ENCODE data around the gene SP3. TPM values are rescaled to one million over a fixed set of nuclear protein-coding genes. Genes with fewer than 3 reads are reported as not detected.

SP3 gene
- total RNA-seq, 6 experiments from 2014 or later = 28.4 to 36.5 (median 32.4) TPM

DNA sequence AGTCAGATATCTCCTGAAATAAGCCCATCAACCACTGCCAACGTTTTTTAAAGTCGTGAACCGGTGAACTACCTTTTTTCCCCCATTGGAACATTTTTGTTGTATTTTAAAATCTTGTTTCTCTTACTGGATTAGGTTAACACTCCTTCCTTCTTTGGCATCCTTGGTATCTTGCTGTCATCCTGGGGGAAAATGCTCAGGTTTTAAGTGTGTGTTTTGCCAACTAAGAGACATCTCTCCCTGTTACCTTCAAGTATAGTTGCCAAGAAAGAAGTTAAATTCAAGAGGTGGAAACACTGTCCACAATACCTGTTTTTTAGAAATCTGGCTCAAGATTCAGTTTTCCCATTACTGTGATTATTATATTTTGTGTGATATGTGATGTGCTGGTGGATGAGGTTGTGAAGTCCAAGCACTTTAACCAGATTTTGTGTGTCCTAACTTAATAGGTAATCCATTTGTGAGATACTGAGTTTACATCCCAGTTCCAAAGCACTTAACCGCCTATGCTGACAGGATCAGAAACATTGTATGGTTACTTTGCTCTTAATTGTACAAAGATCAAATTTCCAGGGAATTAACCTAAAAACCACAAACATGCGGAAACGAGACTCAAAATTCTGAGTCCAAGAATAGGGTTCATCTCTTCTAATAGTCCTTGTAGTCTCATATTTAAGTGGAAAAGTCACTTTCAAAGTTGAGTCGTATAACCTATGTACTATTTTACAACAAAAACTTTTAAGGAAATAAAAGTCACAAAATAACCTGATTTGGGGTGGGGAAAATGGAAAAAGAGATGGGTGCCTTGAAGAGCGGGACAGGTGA is 1.3 kb upstream of the SP3 start:
- no peak for DNase-seq
- TF ChIP-seq, protein P1, sequence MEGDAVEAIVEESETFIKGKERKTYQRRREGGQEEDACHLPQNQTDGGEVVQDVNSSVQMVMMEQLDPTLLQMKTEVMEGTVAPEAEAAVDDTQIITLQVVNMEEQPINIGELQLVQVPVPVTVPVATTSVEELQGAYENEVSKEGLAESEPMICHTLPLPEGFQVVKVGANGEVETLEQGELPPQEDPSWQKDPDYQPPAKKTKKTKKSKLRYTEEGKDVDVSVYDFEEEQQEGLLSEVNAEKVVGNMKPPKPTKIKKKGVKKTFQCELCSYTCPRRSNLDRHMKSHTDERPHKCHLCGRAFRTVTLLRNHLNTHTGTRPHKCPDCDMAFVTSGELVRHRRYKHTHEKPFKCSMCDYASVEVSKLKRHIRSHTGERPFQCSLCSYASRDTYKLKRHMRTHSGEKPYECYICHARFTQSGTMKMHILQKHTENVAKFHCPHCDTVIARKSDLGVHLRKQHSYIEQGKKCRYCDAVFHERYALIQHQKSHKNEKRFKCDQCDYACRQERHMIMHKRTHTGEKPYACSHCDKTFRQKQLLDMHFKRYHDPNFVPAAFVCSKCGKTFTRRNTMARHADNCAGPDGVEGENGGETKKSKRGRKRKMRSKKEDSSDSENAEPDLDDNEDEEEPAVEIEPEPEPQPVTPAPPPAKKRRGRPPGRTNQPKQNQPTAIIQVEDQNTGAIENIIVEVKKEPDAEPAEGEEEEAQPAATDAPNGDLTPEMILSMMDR (IDR thresholded peaks at IDR 0.05) = no peak
- TF ChIP-seq POLR2A (IDR thresholded peaks at IDR 0.05) = no peak
- Histone ChIP-seq H3K27ac (peak overlapping the region; percentile 98 to 100 (median 100)), H3K27me3 (no peaks in the 10 kb centered on the region), H3K36me3 (no peaks in the 10 kb centered on the region), H3K4me1 (peaks cover 0 to 18% (median 0%) of the 10 kb centered on the region in 4 donors), H3K9me3 (no peaks in the 10 kb centered on the region), H3K4me3 (peak overlapping the region; percentile 80 to 86 (median 80))
- ATAC-seq = peak in 2 of 4 donors; percentile 7 to 24
- intact Hi-C loops (cut with DNase I) = no loop called here
- WGBS (ENCODE audit: insufficient coverage, low coverage, low lambda C conversion rate, missing lambda C conversion rate) = 24% methylated on average over 8 of the region's 8 CpGs

DNA sequence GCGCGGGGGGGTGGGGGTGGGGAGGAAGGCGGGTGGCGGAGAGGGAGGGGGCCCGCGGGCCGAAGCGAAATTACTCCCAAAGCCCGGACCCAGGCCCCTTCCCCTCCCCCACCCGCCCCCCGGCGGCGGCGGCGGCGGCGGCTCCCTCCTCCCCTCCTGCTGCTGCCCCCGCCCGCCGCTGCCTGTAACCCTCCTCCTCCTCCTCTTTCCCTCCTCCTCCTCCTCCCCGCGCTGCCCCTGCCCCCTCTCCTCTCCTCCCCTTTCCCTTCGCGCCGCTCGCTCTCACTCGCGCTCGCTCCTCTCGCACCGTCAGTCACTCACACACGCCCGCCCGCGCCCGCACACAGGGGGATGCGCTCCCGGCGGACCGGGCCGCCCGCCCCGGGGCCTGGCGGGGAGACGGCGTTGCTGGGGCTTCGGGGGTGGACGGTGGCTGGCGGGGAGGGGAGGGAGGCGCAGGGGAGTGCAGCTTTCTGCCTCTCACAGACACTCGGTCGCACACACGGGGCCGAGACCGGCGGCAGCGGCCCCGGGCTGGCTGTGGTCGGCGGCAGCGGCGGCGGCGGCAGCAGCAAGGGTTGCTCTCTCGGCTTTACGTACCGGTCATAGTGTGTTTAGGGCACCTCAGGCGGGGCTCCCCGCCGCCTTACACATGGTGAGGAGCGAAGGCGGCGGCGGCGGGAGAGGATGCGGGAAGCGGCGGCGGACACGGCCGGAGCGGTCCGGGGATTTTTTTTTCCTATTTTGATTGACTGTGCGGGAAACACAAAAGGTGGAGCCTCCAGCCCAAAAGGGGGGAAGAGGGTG is 405 bp downstream of the SP3 start:
- intact Hi-C loops (cut with DNase I) = no loop called here
- ATAC-seq = peak; percentile 60 to 79 (median 71)
- Histone ChIP-seq H3K9me3 (no peaks in the 10 kb centered on the region), H3K4me1 (peaks cover 0 to 29% (median 0%) of the 10 kb centered on the region in 4 donors), H3K27ac (peak overlapping the region; percentile 98 to 100 (median 100)), H3K36me3 (no peaks in the 10 kb centered on the region), H3K27me3 (no peaks in the 10 kb centered on the region), H3K4me3 (peak overlapping the region; percentile 80 to 86 (median 80))
- WGBS (ENCODE audit: insufficient coverage, low coverage, low lambda C conversion rate, missing lambda C conversion rate) = 0% methylated on average over 16 of the region's 84 CpGs
- DNase-seq = peak; percentile 92 to 95 (median 93)
- peak; percentile 61 for TF ChIP-seq POLR2A (IDR thresholded peaks at IDR 0.05)
- TF ChIP-seq, protein P1 (IDR thresholded peaks at IDR 0.05) = no peak

DNA sequence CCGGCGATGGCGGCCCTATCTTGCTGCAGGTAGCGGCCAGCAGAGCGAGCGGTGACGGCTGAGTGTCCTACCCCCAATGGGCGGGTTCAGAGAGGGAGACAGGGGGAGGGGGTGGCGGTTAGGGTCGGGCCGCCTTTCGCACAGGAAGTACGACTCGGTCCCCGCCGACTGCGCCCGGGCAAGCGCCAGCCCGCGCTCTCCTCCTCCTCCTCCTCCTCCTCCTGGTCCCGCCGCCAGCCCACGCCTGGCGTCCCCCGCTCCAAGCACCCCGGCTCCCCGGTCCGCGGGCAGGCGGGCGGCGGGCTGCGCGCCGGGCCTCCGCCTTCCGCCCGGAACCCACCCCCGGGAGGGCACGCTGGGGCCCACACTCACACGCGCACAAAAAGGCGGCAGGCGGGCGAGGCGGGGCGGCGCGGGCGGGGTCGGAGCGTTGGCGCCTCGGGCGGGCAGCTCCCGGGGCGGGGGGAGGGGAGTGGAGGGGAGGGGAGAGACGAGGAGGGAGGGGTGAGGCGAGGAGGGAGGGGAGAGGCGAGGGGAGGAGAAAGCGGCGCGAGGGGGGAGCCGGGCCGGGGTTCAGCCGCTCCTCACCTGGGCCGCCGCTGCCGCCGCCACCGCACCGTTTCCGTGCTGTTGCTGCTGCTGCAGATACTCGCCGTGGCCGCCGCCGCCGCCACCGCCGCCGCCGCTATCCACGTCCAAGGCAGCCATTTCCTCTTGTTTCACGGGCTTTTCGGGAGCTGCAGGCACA is 1.2 kb downstream of the SP3 start:
- peaks cover 0 to 33% (median 0%) of the 10 kb centered on the region in 4 donors for H3K4me1 ChIP-seq
- peak; percentile 96 to 97 (median 96) for DNase-seq
- peak; percentile 93 for TF ChIP-seq POLR2A (IDR thresholded peaks at IDR 0.05)
- TF ChIP-seq, protein P1 (IDR thresholded peaks at IDR 0.05) = no peak
- no peaks in the 10 kb centered on the region for H3K27me3 ChIP-seq
- ATAC-seq = peak; percentile 55 to 73 (median 68)
- H3K27ac ChIP-seq = peak overlapping the region; percentile 98 to 100 (median 100)
- under 1% methylated on average over 37 of the region's 87 CpGs for WGBS (ENCODE audit: insufficient coverage, low coverage, low lambda C conversion rate, missing lambda C conversion rate)
- H3K36me3 ChIP-seq = no peaks in the 10 kb centered on the region
- intact Hi-C loops (cut with DNase I) = no loop called here
- H3K9me3 ChIP-seq = no peaks in the 10 kb centered on the region
- peak overlapping the region; percentile 80 to 86 (median 80) for H3K4me3 ChIP-seq

DNA sequence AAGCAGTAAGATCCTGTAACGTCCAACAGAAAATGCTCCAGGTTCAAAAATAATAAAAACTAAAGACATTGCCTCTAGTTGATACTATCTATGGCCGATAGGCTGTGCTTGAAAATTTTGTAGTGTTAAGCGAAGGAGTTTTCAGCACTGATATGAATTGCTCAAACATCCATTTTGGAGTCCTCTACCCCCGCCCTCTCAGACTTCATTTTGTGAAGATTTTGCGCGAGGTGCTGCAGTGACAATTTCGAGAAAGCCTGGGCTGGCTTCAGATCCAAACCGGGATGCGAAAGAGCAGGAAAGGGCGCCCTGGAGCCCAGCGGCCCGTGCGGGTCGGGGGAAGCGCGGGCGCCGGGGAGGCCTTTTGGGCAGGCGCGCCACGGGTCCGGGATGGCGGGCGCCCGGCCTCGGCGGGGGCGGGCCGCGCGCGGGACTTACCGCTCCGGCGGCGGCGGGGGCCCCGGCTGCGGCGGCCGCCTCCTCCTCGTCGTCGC is 1.8 kb downstream of the SP3 start:
- intact Hi-C loops (cut with DNase I) = no loop called here
- no peaks in the 10 kb centered on the region for H3K36me3 ChIP-seq
- DNase-seq (no peak), ATAC-seq (no peak)
- peak overlapping the region; percentile 98 to 100 (median 100) for H3K27ac ChIP-seq
- WGBS (ENCODE audit: insufficient coverage, low coverage, low lambda C conversion rate, missing lambda C conversion rate) = under 1% methylated on average over 13 of the region's 44 CpGs
- no peak for TF ChIP-seq POLR2A (IDR thresholded peaks at IDR 0.05)
- TF ChIP-seq, protein P1 (IDR thresholded peaks at IDR 0.05) = peak in 3 of 4 donors; percentile 6 to 47 (median 19)
- peak overlapping the region; percentile 80 to 86 (median 80) for H3K4me3 ChIP-seq
- no peaks in the 10 kb centered on the region for H3K9me3 ChIP-seq
- H3K27me3 ChIP-seq = no peaks in the 10 kb centered on the region
- peaks cover 0 to 39% (median 3%) of the 10 kb centered on the region in 4 donors for H3K4me1 ChIP-seq

Measured in right lobe of liver (tissue), 6 donors.